Sigmoid colon (tissue), 4 donors: ENCODE data around the gene SLC8A2.

Experiments used
- EP300 ChIP-seq, 4 donors: sonication (generic); formaldehyde crosslinking; IDR thresholded peaks; one replicate each; pipeline ENCODE4 v1.6.1; 2017; ENCODE audit warnings: antibody characterized with exemption in 4 of 4
- POLR2A ChIP-seq, 2 donors: fragments of 450-650 bp; IDR thresholded peaks; one replicate each; pipeline ENCODE4 v1.6.1; 2016; ENCODE audit warnings: antibody characterized with exemption in 2 of 2, mild to moderate bottlenecking in 2 of 2, moderate library complexity in 2 of 2
- TF ChIP-seq, protein P1 (sequence below), 4 experiments: fragments of 450-650 bp in 3 of 4; fragments of 200-600 bp in 1 of 4; IDR thresholded peaks; one replicate each; pipeline ENCODE4 v1.5.1; 2016 to 2019; ENCODE audit warnings: antibody characterized with exemption in 4 of 4, mild to moderate bottlenecking in 3 of 4, moderate library complexity in 2 of 4

DNA sequence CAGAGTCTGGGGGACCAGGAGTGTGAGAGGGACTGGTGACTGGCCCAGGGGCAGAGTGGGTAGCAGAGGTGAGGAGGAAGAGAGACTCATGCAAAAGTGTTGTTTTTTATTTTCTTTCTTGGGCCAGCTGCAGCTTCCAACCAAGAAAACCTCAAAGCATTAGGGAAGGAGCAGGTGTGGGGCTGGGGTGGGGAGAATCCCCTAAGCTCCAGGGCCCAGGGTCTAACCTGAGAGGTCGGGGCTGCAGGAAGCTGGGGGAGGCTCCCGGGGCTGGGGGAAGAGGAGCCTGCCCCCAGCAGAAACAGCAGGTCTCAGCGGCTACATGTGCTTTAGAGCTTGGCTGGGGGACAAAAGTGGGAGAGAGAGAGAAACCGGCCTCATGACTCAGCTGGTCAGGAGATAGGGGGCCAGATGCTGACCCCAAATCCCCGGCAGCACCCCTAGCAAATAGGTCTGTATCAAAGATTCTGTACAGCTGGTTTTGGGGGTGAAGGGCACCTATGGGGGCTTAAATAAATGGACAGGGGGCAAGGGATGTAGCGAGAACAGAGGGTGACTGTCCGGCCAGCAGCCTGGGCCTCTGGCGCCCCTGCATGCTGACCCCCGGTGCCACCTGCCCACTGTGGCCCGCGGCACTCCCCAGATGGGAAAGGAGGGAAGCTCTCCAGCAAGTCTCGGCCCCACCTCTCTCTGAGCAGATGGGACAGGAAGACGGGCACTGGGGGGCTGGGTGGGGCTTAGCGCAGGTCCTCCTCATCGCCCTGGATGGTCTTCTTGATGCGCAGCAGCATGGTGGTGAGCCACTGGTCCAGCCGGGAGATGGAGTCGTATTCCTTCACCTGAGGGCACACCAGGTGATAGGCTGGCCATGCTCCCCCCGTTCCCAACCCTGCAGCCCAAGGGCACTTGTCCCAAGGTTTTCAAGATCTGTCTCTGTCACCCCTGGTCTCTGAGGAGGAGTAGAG lies 16.1 kb upstream of the SLC8A2 start:
- TF ChIP-seq, protein P1, sequence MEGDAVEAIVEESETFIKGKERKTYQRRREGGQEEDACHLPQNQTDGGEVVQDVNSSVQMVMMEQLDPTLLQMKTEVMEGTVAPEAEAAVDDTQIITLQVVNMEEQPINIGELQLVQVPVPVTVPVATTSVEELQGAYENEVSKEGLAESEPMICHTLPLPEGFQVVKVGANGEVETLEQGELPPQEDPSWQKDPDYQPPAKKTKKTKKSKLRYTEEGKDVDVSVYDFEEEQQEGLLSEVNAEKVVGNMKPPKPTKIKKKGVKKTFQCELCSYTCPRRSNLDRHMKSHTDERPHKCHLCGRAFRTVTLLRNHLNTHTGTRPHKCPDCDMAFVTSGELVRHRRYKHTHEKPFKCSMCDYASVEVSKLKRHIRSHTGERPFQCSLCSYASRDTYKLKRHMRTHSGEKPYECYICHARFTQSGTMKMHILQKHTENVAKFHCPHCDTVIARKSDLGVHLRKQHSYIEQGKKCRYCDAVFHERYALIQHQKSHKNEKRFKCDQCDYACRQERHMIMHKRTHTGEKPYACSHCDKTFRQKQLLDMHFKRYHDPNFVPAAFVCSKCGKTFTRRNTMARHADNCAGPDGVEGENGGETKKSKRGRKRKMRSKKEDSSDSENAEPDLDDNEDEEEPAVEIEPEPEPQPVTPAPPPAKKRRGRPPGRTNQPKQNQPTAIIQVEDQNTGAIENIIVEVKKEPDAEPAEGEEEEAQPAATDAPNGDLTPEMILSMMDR (IDR thresholded peaks at IDR 0.05) = no peak
- TF ChIP-seq EP300 (IDR thresholded peaks at IDR 0.05) (no peak), POLR2A (IDR thresholded peaks at IDR 0.05) (no peak)
